HepG2 (cell line): ENCODE data around the gene TPPP3. TPM values are rescaled to one million over a fixed set of nuclear protein-coding genes. Genes with fewer than 3 reads are reported as not detected.

Source experiments
- ATAC-seq: fragments of 200-7000 bp; cut with Tn5 transposase; 3 replicates; pipeline ENCODE4 v1.9.1; 2020; ENCODE audit warnings: mild to moderate bottlenecking, moderate library complexity
- BruUV-seq: library from RNA; stranded (reverse); fragments of 400-500 nt; replicated peaks from 2 replicates; lab custom pipeline; 2021; lab: Mats Ljungman, UMichigan
- CTCF ChIA-PET: fragments of 300-600 bp; formaldehyde crosslinking; extraction: SDS; loops from one replicate; lab custom pipeline; 2021; ENCODE audit warnings: low total read pairs, inconsistent platforms, low intra/inter-chr PET ratio; lab: Yijun Ruan, JAX
- POLR2A ChIA-PET: fragments of 350-600 bp; sonication (Branson Sonifier 250); formaldehyde crosslinking; loops from one replicate; lab custom pipeline; 2020; ENCODE audit warnings: antibody characterized with exemption, inconsistent platforms; lab: Yijun Ruan, JAX
- DNase-seq: peaks from one replicate; pipeline ENCODE4 v3.0.0-alpha.2; 2015; ENCODE audit warnings: low spot score
- FAIRE-seq: peaks from 3 replicates; lab custom pipeline; 2011; peaks lifted over from hg19 to GRCh38; lab: Jason Lieb, UNC
- H2AFZ ChIP-seq: one replicate; pipeline ENCODE4 v1.6.1; 2011; ENCODE audit warnings: low read length, inconsistent platforms
- H3K27ac ChIP-seq: fragments of 300-600 bp; 3 replicates; pipeline ENCODE4 v1.8.0; 2011; ENCODE audit warnings: mixed run types, mild to moderate bottlenecking, mixed read lengths, low read length, inconsistent platforms; ENCODE audit not compliant: insufficient read depth; ENCODE audit errors: extremely low read length
- H3K27me3 ChIP-seq, 2 experiments: fragments of 200-600 bp in 1 of 2; 2 replicates in 1 of 2; 3 replicates in 1 of 2; pipeline versions ENCODE4 v1.6.0 to v1.8.0; 2011; ENCODE audit warnings: low read length in 2 of 2, mild to moderate bottlenecking in 2 of 2, moderate library complexity in 2 of 2, inconsistent platforms in 1 of 2; ENCODE audit not compliant: insufficient read depth in 2 of 2, control insufficient read depth in 1 of 2
- H3K36me3 ChIP-seq, 2 experiments: fragments of 200-600 bp in 1 of 2; replicated peaks in 1 of 2; 2 replicates in 1 of 2; 3 replicates in 1 of 2; pipeline versions ENCODE4 v1.5.1 to v1.8.0; 2011; ENCODE audit warnings: low read length in 2 of 2, inconsistent platforms in 1 of 2; ENCODE audit not compliant: insufficient read depth in 2 of 2, control insufficient read depth in 1 of 2
- H3K4me1 ChIP-seq: 2 replicates; pipeline ENCODE4 v1.5.1; 2012; ENCODE audit warnings: low read length, inconsistent platforms; ENCODE audit not compliant: insufficient read depth
- H3K4me2 ChIP-seq: 2 replicates; pipeline ENCODE4 v1.6.0; 2011; ENCODE audit warnings: low read depth, low read length, inconsistent platforms
- H3K4me3 ChIP-seq, 3 experiments: fragments of 200-600 bp in 1 of 3; sonication (generic), shearing (Covaris generic) in 1 of 3; replicated peaks in 1 of 3; 2 replicates each; pipeline ENCODE4 v1.5.1; 2011 to 2016; ENCODE audit warnings: low read length in 3 of 3, inconsistent platforms in 2 of 3, low read depth in 2 of 3, mild to moderate bottlenecking in 2 of 3, control low read depth in 1 of 3, mixed read lengths in 1 of 3; ENCODE audit not compliant: insufficient read depth in 1 of 3
- H3K79me2 ChIP-seq: one replicate; pipeline ENCODE4 v1.6.1; 2011; ENCODE audit warnings: low read length, inconsistent platforms; ENCODE audit not compliant: insufficient read depth
- H3K9ac ChIP-seq: 2 replicates; pipeline ENCODE4 v1.6.0; 2011; ENCODE audit warnings: mild to moderate bottlenecking, low read depth, low read length, inconsistent platforms; ENCODE audit not compliant: insufficient read depth
- H3K9me3 ChIP-seq: 2 replicates; pipeline ENCODE4 v1.5.1; 2012; ENCODE audit warnings: mild to moderate bottlenecking, low read length
- H4K20me1 ChIP-seq: 2 replicates; pipeline ENCODE4 v1.6.0; 2011; ENCODE audit warnings: inconsistent platforms, mild to moderate bottlenecking, low read length, moderate library complexity; ENCODE audit not compliant: insufficient read depth
- ARID4A ChIP-seq: sonication (generic); formaldehyde crosslinking; IDR thresholded peaks from 2 replicates; pipeline ENCODE4 v1.5.0; 2020; ENCODE audit warnings: mild to moderate bottlenecking, missing genetic modification reagents, borderline replicate concordance
- FOXK1 ChIP-seq: sonication (generic); formaldehyde crosslinking; IDR thresholded peaks from 2 replicates; pipeline ENCODE4 v1.4.0; 2020; ENCODE audit warnings: low read depth, missing genetic modification reagents, borderline replicate concordance
- GATAD1 ChIP-seq: IDR thresholded peaks from 2 replicates; pipeline ENCODE4 v1.6.1; 2016; ENCODE audit warnings: missing genetic modification reagents, missing compliant biosample characterization
- HNF1B ChIP-seq: sonication (generic); formaldehyde crosslinking; IDR thresholded peaks from 2 replicates; pipeline ENCODE4 v1.5.1; 2020; ENCODE audit warnings: mild to moderate bottlenecking, moderate library complexity, missing genetic modification reagents
- IRF2 ChIP-seq: IDR thresholded peaks from 2 replicates; pipeline ENCODE4 v1.6.1; 2018; ENCODE audit warnings: missing genetic modification reagents, missing compliant biosample characterization
- KAT7 ChIP-seq: IDR thresholded peaks from 2 replicates; pipeline ENCODE4 v1.6.1; 2018; ENCODE audit warnings: borderline replicate concordance, missing compliant biosample characterization
- NFYB ChIP-seq: sonication (generic); formaldehyde crosslinking; IDR thresholded peaks from 2 replicates; pipeline ENCODE4 v1.4.0; 2020; ENCODE audit warnings: missing genetic modification reagents
- PITX1 ChIP-seq: sonication (generic); formaldehyde crosslinking; IDR thresholded peaks from 2 replicates; pipeline ENCODE4 v1.5.1; 2020; ENCODE audit warnings: mild to moderate bottlenecking, missing genetic modification reagents
- TOPORS ChIP-seq: sonication (generic); formaldehyde crosslinking; IDR thresholded peaks from 2 replicates; pipeline ENCODE4 v1.8.0; 2023; ENCODE audit warnings: mild to moderate bottlenecking, missing genetic modification reagents
- ZNF354B ChIP-seq: sonication (generic); formaldehyde crosslinking; IDR thresholded peaks from 2 replicates; pipeline ENCODE4 v1.8.0; 2022; ENCODE audit warnings: mild to moderate bottlenecking, missing genetic modification reagents
- ZNF567 ChIP-seq: sonication (generic); formaldehyde crosslinking; IDR thresholded peaks from 2 replicates; pipeline ENCODE4 v1.8.1; 2023; ENCODE audit warnings: mild to moderate bottlenecking, missing genetic modification reagents, borderline replicate concordance
- ZNF883 ChIP-seq: sonication (generic); formaldehyde crosslinking; IDR thresholded peaks from 2 replicates; pipeline ENCODE4 v1.5.1; 2020; ENCODE audit warnings: mild to moderate bottlenecking, missing genetic modification reagents; ENCODE audit errors: not compliant biosample characterization
- WGBS: methylation state at CpG from one replicate; pipeline ENCODE4 v1.1.6; 2017; ENCODE audit warnings: low lambda C conversion rate; 5-methylcytosine and 5-hydroxymethylcytosine counted together
- in situ Hi-C: cut with HindIII; loops from 2 replicates; pipeline ENCODE4 v1.10.0; 2017; ENCODE audit warnings: low pct_unique_long_range_greater_than_20kb; ENCODE audit not compliant: extremely low pct_ligation_motif_present
- intact Hi-C: fragments of 100-400 bp; cut with micrococcal nuclease; formaldehyde crosslinking; loops from one replicate; pipeline ENCODE4 v1.10.0; 2022; ENCODE audit not compliant: unreplicated experiment
- polyA plus RNA-seq, 8 experiments: library from polyadenylated mRNA; depleted of rRNA in 3 of 8; stranded (reverse) in 7 of 8; unstranded in 1 of 8; fragments of >200 nt; fragmentation: Illumina TruSeq in 4 of 8; extraction: Trizol in 4 of 8; gene quantifications; 2 replicates each; pipeline versions ENCODE4 v1.2.1 to v1.2.3, GENCODE V29; 2011 to 2016; ENCODE audit warnings: low read depth in 4 of 8, missing spikeins in 1 of 8, mixed read lengths in 1 of 8; ENCODE audit not compliant: insufficient read depth in 1 of 8
- total RNA-seq, 5 experiments: library from RNA; depleted of rRNA; stranded (reverse); fragments of >200 nt; fragmentation: Illumina TruSeq; extraction: Trizol; gene quantifications; 2 replicates each; pipeline ENCODE4 v1.2.3, GENCODE V29; 2016; ENCODE audit warnings: low read depth in 1 of 5
- TF ChIP-seq, protein P1 (sequence below): sonication (generic); formaldehyde crosslinking; IDR thresholded peaks from 2 replicates; pipeline ENCODE4 v1.4.0; 2020; ENCODE audit warnings: missing genetic modification reagents
- TF ChIP-seq, protein P2 (sequence below): sonication (generic); formaldehyde crosslinking; IDR thresholded peaks from 2 replicates; pipeline ENCODE4 v1.8.0; 2022; ENCODE audit warnings: mild to moderate bottlenecking, missing genetic modification reagents

The TPPP3 gene
- total and polyA plus RNA-seq, 2 of the 13 experiments (the other 11 are each of a cell fraction or from before 2014, with no cell fraction given): 0.16 to 0.44 TPM

DNA sequence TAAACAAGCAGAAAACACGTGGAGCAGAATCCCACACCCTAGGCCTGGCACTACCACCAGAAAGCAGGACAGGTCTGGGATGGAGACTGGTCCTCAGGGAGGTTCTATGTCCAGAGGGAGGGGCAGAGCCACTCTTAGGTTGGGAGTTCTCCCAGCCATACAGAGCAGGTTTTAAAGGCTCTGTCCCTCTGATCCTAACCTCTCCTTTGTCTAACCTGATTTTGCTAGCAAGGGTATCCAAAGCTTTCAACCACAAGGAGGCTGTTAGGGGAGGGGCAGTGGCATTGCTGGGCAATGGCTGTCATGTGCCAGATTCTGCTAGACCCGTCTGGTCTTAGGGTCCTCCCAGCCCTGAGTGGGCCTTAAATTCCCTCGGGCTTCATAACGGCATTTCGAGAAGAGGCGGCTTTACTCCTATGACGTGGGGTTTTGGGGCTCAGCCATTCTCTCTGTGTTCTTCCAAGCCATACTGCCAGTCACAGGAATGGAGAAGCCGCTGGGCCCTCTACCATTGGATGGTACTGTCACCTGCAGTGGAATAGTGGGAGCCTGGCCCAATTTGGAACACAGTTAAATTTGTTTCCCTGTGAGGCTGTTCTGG lies 5.7 kb downstream of the TPPP3 start:
- FAIRE-seq: no peak
- Histone ChIP-seq H3K4me1 (peaks cover 2% of the 10 kb centered on the region), H3K36me3 (no peaks in the 10 kb centered on the region), H3K9me3 (no peaks in the 10 kb centered on the region), H3K4me3 (no peak overlapping the region), H3K27me3 (peaks cover 9 to 67% of the 10 kb centered on the region in 2 experiments; a peak in 4 of 5 replicates), H2AFZ (no peak overlapping the region), H3K9ac (no peak overlapping the region), H3K79me2 (no peaks in the 10 kb centered on the region), H3K27ac (no peak overlapping the region), H4K20me1 (no peaks in the 10 kb centered on the region), H3K4me2 (no peak overlapping the region)
- CTCF ChIA-PET: no interaction called here
- POLR2A ChIA-PET: no interaction called here
- no peak for ATAC-seq
- TF ChIP-seq FOXK1 (CRISPR knock-in tag) (no peak), TOPORS (no peak), GATAD1 (CRISPR knock-in tag) (no peak), KAT7 (CRISPR knock-in tag) (no peak), ZNF567 (CRISPR knock-in tag) (no peak), ZNF883 (CRISPR knock-in tag) (no peak), IRF2 (CRISPR knock-in tag) (no peak), HNF1B (no peak), ARID4A (CRISPR knock-in tag) (no peak), PITX1 (CRISPR knock-in tag) (no peak), ZNF354B (CRISPR knock-in tag) (no peak), NFYB (CRISPR knock-in tag) (no peak)
- TF ChIP-seq, protein P1, sequence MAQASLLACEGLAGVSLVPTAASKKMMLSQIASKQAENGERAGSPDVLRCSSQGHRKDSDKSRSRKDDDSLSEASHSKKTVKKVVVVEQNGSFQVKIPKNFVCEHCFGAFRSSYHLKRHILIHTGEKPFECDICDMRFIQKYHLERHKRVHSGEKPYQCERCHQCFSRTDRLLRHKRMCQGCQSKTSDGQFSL (CRISPR knock-in tag): no peak
- TF ChIP-seq, protein P2, sequence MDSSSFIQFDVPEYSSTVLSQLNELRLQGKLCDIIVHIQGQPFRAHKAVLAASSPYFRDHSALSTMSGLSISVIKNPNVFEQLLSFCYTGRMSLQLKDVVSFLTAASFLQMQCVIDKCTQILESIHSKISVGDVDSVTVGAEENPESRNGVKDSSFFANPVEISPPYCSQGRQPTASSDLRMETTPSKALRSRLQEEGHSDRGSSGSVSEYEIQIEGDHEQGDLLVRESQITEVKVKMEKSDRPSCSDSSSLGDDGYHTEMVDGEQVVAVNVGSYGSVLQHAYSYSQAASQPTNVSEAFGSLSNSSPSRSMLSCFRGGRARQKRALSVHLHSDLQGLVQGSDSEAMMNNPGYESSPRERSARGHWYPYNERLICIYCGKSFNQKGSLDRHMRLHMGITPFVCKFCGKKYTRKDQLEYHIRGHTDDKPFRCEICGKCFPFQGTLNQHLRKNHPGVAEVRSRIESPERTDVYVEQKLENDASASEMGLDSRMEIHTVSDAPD (CRISPR knock-in tag): no peak
- in situ Hi-C loops (no loop called here), intact Hi-C loops (no loop called here)
- no TSS peak for BruUV-seq
- 41% methylated on average over 4 of the region's 8 CpGs for WGBS
- DNase-seq: no peak
